Measurements from ENCODE around the gene NBEA. TPM values are rescaled to one million over a fixed set of nuclear protein-coding genes. Genes with fewer than 3 reads are reported as not detected.
"Not testable (repeated sequence)": the region's sequence is repeated elsewhere in the genome, so short reads cannot be mapped to it uniquely, and the experiment has no call there.

Gene NBEA
- total and polyA plus RNA-seq, 3 experiments from 2014 or later: 0.14 to 0.24 (median 0.20) TPM

DNA sequence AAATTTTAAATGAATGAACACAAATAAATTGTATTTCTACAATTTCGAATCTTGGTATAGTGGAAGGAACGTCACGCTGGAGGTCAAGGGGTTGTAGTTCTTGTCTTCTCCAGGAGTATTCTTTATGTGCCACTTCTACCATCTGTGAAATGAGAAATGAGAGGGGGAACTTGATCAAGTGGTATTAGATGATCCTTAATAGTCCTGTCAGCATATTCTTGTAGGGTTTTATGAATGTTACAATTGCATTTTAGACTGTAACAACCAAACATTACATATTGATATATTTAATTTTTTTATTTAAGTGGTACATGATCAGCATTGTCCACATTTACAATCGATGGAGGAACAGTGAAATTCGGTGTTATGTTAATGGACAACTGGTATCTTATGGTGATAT is 113.6 kb downstream of the NBEA start:
- Histone ChIP-seq H3K27me3 (ENCODE audit: insufficient read depth, low read length, poor library complexity, severe bottlenecking) (no peaks in the 10 kb centered on the region), H3K4me1 (ENCODE audit: insufficient read depth, low read length) (no peaks in the 10 kb centered on the region), H3K27ac (ENCODE audit: low read depth, low read length) (no peak overlapping the region), H3K36me3 (ENCODE audit: insufficient read depth, low read length) (no peaks in the 10 kb centered on the region), H3K9me3 (ENCODE audit: low read length) (no peaks in the 10 kb centered on the region), H3K4me3 (ENCODE audit: low read length) (no peak overlapping the region)
- ChIA-PET CTCF (no interaction called here), POLR2A (no interaction called here)
- H3K27ac Mint-ChIP-seq: no peak overlapping the region
- H3K9me3 Mint-ChIP-seq: peaks cover 0 to 16% (median under 1%) of the 10 kb centered on the region in 5 donors
- H3K36me3 Mint-ChIP-seq: no peaks in the 10 kb centered on the region
- H3K4me1 Mint-ChIP-seq: no peaks in the 10 kb centered on the region
- no peak overlapping the region for H3K4me3 Mint-ChIP-seq
- no peaks in the 10 kb centered on the region for H3K27me3 Mint-ChIP-seq
- no peak for DNase-seq

DNA sequence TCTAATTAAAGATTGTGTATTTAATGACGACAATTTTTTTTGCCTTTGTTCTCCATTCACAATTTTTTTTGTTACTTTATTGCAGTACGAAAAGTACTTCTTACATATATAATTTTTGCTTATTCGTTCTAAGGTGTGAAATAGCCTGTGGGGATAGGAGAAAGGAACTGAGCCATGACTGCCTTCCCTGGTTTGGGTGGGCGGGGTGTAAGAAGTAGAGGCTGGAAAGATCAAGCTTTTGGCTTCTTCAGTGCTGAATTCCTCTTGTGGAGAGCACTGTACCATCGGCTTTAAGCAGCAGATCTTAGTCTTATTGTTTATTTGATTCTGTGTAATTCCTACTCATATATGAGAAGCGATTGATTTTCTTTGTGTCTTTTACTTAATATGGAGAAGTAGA is 115.8 kb downstream of the NBEA start:
- Mint-ChIP-seq H3K27ac (no peak overlapping the region), H3K36me3 (no peaks in the 10 kb centered on the region), H3K9me3 (peaks cover 0 to 22% (median 0%) of the 10 kb centered on the region in 5 donors), H3K27me3 (no peaks in the 10 kb centered on the region), H3K4me1 (no peaks in the 10 kb centered on the region), H3K4me3 (no peak overlapping the region)
- Histone ChIP-seq H3K4me3 (ENCODE audit: low read length) (no peak overlapping the region), H3K36me3 (ENCODE audit: insufficient read depth, low read length) (no peaks in the 10 kb centered on the region), H3K27ac (ENCODE audit: low read depth, low read length) (no peak overlapping the region), H3K4me1 (ENCODE audit: insufficient read depth, low read length) (no peaks in the 10 kb centered on the region), H3K9me3 (ENCODE audit: low read length) (no peaks in the 10 kb centered on the region), H3K27me3 (ENCODE audit: insufficient read depth, low read length, poor library complexity, severe bottlenecking) (no peaks in the 10 kb centered on the region)
- CTCF ChIA-PET: no interaction called here
- DNase-seq: no peak
- POLR2A ChIA-PET: no interaction called here

DNA sequence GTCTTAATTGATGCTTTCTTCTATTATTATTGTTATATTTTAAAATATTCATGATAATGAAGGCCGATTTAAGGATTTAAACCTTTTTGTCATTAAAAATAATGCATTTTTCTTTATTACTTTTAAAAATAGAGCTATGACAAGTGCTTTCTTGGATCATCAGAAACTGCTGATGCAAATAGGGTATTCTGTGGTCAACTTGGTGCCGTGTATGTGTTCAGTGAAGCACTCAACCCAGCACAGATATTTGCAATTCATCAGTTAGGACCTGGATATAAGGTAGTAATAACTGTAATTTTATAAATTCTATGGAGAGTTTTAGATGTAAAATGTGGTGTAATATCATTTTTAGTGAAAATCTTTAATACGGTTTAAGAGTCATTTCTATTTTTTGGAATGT is 116.5 kb downstream of the NBEA start:
- H3K9me3 ChIP-seq (ENCODE audit: low read length); H3K4me1 ChIP-seq (ENCODE audit: insufficient read depth, low read length); H3K36me3 ChIP-seq (ENCODE audit: insufficient read depth, low read length); POLR2A ChIA-PET; DNase-seq; CTCF ChIA-PET; H3K27ac ChIP-seq (ENCODE audit: low read depth, low read length); H3K27ac Mint-ChIP-seq; H3K4me1 Mint-ChIP-seq; H3K36me3 Mint-ChIP-seq; H3K27me3 ChIP-seq (ENCODE audit: insufficient read depth, low read length, poor library complexity, severe bottlenecking); H3K4me3 ChIP-seq (ENCODE audit: low read length); H3K4me3 Mint-ChIP-seq; H3K27me3 Mint-ChIP-seq: not testable (repeated sequence)
- H3K9me3 Mint-ChIP-seq: peaks cover 0 to 22% (median 0%) of the 10 kb centered on the region in 5 donors

DNA sequence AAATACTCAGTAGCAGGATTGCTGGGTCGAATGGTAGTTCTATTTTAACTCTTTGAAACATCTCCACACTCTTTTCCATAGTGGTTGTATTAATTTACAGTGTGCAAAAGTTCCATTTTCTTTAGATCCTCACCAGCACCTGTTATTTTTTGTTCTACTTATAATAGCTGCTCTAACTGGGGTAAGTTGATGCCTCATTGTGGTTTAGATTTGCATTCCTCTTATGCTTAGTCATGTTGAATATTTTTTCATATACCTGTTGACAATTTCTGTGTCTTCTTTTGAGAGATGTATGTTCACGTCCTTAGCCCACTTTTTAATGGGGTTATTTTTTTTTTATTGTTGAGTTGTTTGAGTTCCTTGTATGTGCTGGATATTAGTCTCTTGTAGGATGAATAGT is 144.6 kb downstream of the NBEA start:
- H3K27ac Mint-ChIP-seq: no peak overlapping the region
- CTCF ChIA-PET: no interaction called here
- H3K4me1 Mint-ChIP-seq: no peaks in the 10 kb centered on the region
- H3K36me3 ChIP-seq (ENCODE audit: insufficient read depth, low read length): no peaks in the 10 kb centered on the region
- H3K9me3 ChIP-seq (ENCODE audit: low read length): no peaks in the 10 kb centered on the region
- H3K4me3 ChIP-seq (ENCODE audit: low read length): no peak overlapping the region
- H3K27ac ChIP-seq (ENCODE audit: low read depth, low read length): no peak overlapping the region
- H3K27me3 Mint-ChIP-seq: no peaks in the 10 kb centered on the region
- no peaks in the 10 kb centered on the region for H3K4me1 ChIP-seq (ENCODE audit: insufficient read depth, low read length)
- peaks cover 7 to 41% (median 12%) of the 10 kb centered on the region in 5 donors for H3K9me3 Mint-ChIP-seq
- H3K36me3 Mint-ChIP-seq: peaks cover 0 to 26% (median 0%) of the 10 kb centered on the region in 3 donors
- H3K4me3 Mint-ChIP-seq: no peak overlapping the region
- H3K27me3 ChIP-seq (ENCODE audit: insufficient read depth, low read length, poor library complexity, severe bottlenecking): no peaks in the 10 kb centered on the region
- POLR2A ChIA-PET: no interaction called here
- DNase-seq: no peak

DNA sequence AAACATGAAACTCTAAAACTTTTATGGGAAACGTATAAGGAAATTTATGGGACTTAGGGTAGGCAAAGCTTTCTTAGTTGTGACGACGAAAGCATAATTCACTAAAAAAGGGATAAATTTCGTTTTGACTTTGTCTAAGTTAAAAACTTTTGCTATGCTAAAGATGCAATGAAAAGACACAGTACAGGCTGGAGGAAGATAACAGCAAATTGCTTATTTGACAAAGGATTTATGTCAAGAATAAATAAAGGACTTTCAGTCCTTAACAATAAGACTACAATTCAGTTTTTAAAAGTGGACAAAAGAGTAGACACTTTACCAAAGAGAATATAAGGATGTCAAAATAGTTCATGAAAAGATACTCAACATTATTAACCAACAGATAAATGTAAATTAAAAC is 150.2 kb downstream of the NBEA start:
- Histone ChIP-seq H3K36me3 (ENCODE audit: insufficient read depth, low read length) (no peaks in the 10 kb centered on the region), H3K4me1 (ENCODE audit: insufficient read depth, low read length) (no peaks in the 10 kb centered on the region), H3K9me3 (ENCODE audit: low read length) (no peaks in the 10 kb centered on the region), H3K4me3 (ENCODE audit: low read length) (no peak overlapping the region), H3K27ac (ENCODE audit: low read depth, low read length) (no peak overlapping the region), H3K27me3 (ENCODE audit: insufficient read depth, low read length, poor library complexity, severe bottlenecking) (no peaks in the 10 kb centered on the region)
- Mint-ChIP-seq H3K27me3 (no peaks in the 10 kb centered on the region), H3K27ac (no peak overlapping the region), H3K9me3 (peaks cover 2 to 17% (median 5%) of the 10 kb centered on the region in 5 donors), H3K4me3 (no peak overlapping the region), H3K4me1 (no peaks in the 10 kb centered on the region), H3K36me3 (peaks cover 0 to 4% (median 0%) of the 10 kb centered on the region in 3 donors)
- ChIA-PET POLR2A (no interaction called here), CTCF (no interaction called here)
- no peak for DNase-seq

- Histone ChIP-seq H3K27ac (ENCODE audit: low read depth, low read length) (no peak overlapping the region), H3K9me3 (ENCODE audit: low read length) (no peaks in the 10 kb centered on the region), H3K4me1 (ENCODE audit: insufficient read depth, low read length) (no peaks in the 10 kb centered on the region), H3K27me3 (ENCODE audit: insufficient read depth, low read length, poor library complexity, severe bottlenecking) (no peaks in the 10 kb centered on the region), H3K36me3 (ENCODE audit: insufficient read depth, low read length) (no peaks in the 10 kb centered on the region), H3K4me3 (ENCODE audit: low read length) (no peak overlapping the region)
- POLR2A ChIA-PET: no interaction called here
- Mint-ChIP-seq H3K36me3 (peaks cover 0 to 2% (median 0%) of the 10 kb centered on the region in 3 donors), H3K9me3 (peaks cover 0 to 12% (median 5%) of the 10 kb centered on the region in 5 donors), H3K27me3 (no peaks in the 10 kb centered on the region), H3K27ac (no peak overlapping the region), H3K4me3 (no peak overlapping the region), H3K4me1 (no peaks in the 10 kb centered on the region)
- no peak for DNase-seq
- CTCF ChIA-PET: no interaction called here
Measured at GRCh38 chr13:35092751-35093150, 150.7 kb downstream of the NBEA start.

DNA sequence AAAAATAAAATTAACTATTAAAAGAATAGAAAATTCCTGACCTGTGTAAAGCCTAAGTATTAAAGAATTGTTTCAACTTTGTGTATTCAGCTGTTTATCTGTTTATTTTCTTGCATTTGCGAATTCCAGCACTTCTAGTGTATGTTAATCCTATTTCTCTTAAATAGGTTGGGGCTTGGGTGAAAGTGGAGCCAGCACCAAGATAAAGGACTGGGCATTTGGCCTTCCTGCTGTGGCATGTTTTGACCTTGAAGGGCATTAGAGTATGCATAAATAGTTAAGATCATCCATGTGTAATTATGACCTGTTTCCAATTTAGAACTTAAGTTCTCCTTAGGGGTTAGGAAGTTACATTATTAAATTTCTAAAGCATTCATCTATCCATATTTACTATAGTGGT is 151.3 kb downstream of the NBEA start:
- no peaks in the 10 kb centered on the region for H3K4me1 Mint-ChIP-seq
- POLR2A ChIA-PET: no interaction called here
- H3K36me3 ChIP-seq (ENCODE audit: insufficient read depth, low read length): no peaks in the 10 kb centered on the region
- no peak overlapping the region for H3K4me3 ChIP-seq (ENCODE audit: low read length)
- no peak overlapping the region for H3K27ac Mint-ChIP-seq
- no peaks in the 10 kb centered on the region for H3K27me3 Mint-ChIP-seq
- H3K27me3 ChIP-seq (ENCODE audit: insufficient read depth, low read length, poor library complexity, severe bottlenecking): no peaks in the 10 kb centered on the region
- H3K4me1 ChIP-seq (ENCODE audit: insufficient read depth, low read length): no peaks in the 10 kb centered on the region
- H3K9me3 Mint-ChIP-seq: peaks cover 0 to 8% (median 5%) of the 10 kb centered on the region in 5 donors
- CTCF ChIA-PET: no interaction called here
- H3K27ac ChIP-seq (ENCODE audit: low read depth, low read length): no peak overlapping the region
- H3K9me3 ChIP-seq (ENCODE audit: low read length): no peaks in the 10 kb centered on the region
- DNase-seq: no peak
- H3K36me3 Mint-ChIP-seq: no peaks in the 10 kb centered on the region
- no peak overlapping the region for H3K4me3 Mint-ChIP-seq

- H3K27me3 ChIP-seq (ENCODE audit: insufficient read depth, low read length, poor library complexity, severe bottlenecking); CTCF ChIA-PET; H3K4me1 ChIP-seq (ENCODE audit: insufficient read depth, low read length); H3K27me3 Mint-ChIP-seq; H3K27ac Mint-ChIP-seq; H3K4me3 Mint-ChIP-seq; H3K36me3 Mint-ChIP-seq; POLR2A ChIA-PET; H3K36me3 ChIP-seq (ENCODE audit: insufficient read depth, low read length); H3K4me1 Mint-ChIP-seq; H3K27ac ChIP-seq (ENCODE audit: low read depth, low read length); H3K4me3 ChIP-seq (ENCODE audit: low read length); DNase-seq; H3K9me3 ChIP-seq (ENCODE audit: low read length): not testable (repeated sequence)
- peaks cover 0 to 11% (median 0%) of the 10 kb centered on the region in 5 donors for H3K9me3 Mint-ChIP-seq
Measured at GRCh38 chr13:35106771-35107170, 164.7 kb downstream of the NBEA start.

DNA sequence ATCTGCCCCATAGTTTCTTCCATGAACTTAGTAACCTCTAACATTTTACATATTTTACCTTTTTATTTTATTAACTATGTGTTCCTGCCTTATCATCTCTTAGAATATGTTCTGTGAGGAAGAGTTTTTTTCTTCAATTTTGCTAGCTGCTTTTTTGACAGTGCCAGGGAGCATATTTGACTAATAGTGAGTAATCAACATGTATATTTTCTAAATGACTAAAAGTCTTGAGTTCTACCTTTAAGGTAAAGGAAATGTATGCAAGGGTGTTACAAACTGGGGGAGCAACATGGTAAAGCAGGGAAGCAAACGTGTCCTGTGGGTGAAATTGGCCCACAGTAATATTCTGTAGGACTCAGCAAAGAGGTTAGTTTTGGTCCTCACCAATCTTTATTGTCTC is 165.5 kb downstream of the NBEA start:
- POLR2A ChIA-PET: no interaction called here
- DNase-seq: no peak

More for the DNA sequence above, 165.5 kb downstream of the NBEA start:
- peaks cover 0 to 5% (median 0%) of the 10 kb centered on the region in 3 donors for H3K36me3 Mint-ChIP-seq
- Histone ChIP-seq H3K9me3 (ENCODE audit: low read length) (no peaks in the 10 kb centered on the region), H3K4me1 (ENCODE audit: insufficient read depth, low read length) (no peaks in the 10 kb centered on the region), H3K36me3 (ENCODE audit: insufficient read depth, low read length) (no peaks in the 10 kb centered on the region), H3K4me3 (ENCODE audit: low read length) (no peak overlapping the region), H3K27ac (ENCODE audit: low read depth, low read length) (no peak overlapping the region), H3K27me3 (ENCODE audit: insufficient read depth, low read length, poor library complexity, severe bottlenecking) (no peaks in the 10 kb centered on the region)
- CTCF ChIA-PET: no interaction called here
- no peaks in the 10 kb centered on the region for H3K27me3 Mint-ChIP-seq
- H3K4me3 Mint-ChIP-seq: no peak overlapping the region
- no peak overlapping the region for H3K27ac Mint-ChIP-seq
- no peaks in the 10 kb centered on the region for H3K4me1 Mint-ChIP-seq
- peaks cover 0 to 14% (median 0%) of the 10 kb centered on the region in 5 donors for H3K9me3 Mint-ChIP-seq

Data from CD8-positive, alpha-beta memory T cell (primary cell).